B cell (primary cell): ENCODE data around the gene CCDC171. TPM values are rescaled to one million over a fixed set of nuclear protein-coding genes. Genes with fewer than 3 reads are reported as not detected.
A peak's percentile ranks its signal among the peaks of the same experiment; 100 is the strongest.

Experiments
- ATAC-seq: fragments of 200-7000 bp; cut with Tn5 transposase; one replicate; pipeline ENCODE4 v1.10.0; 2021; ENCODE audit warnings: low read depth, mild to moderate bottlenecking, moderate number of reproducible peaks, moderate library complexity
- CTCF ChIA-PET: fragments of 350-600 bp; sonication (Branson Sonifier 250); formaldehyde crosslinking; loops from one replicate; lab custom pipeline; 2021; ENCODE audit warnings: antibody characterized with exemption, inconsistent platforms; lab: Charles Lee
- POLR2A ChIA-PET: fragments of 350-600 bp; sonication (Branson Sonifier 250); formaldehyde crosslinking; loops from one replicate; lab custom pipeline; 2021; ENCODE audit warnings: antibody characterized with exemption; lab: Charles Lee
- DNase-seq: peaks from one replicate; pipeline ENCODE4 v3.0.0; 2013
- H2AFZ ChIP-seq: 2 replicates; pipeline ENCODE4 v1.6.1; 2012; ENCODE audit warnings: mild to moderate bottlenecking, low read depth, low read length; ENCODE audit not compliant: insufficient read depth, poor library complexity, severe bottlenecking
- H3K27ac ChIP-seq, 2 donors: 1 replicate in 1 of 2; 2 replicates in 1 of 2; pipeline ENCODE4 v1.5.1; 2012 to 2013; ENCODE audit warnings: low read length in 2 of 2, mild to moderate bottlenecking in 2 of 2, moderate library complexity in 1 of 2
- H3K27me3 ChIP-seq, 4 experiments: fragments of 200-600 bp in 1 of 4; sonication (generic) in 1 of 4; replicated peaks in 1 of 4; 1 replicate in 2 of 4; 2 replicates in 2 of 4; pipeline versions ENCODE4 v1.6.1 to v1.7.0; 2013 to 2016; ENCODE audit warnings: low read length in 3 of 4, mild to moderate bottlenecking in 2 of 4, mixed read lengths in 1 of 4, moderate library complexity in 1 of 4; ENCODE audit not compliant: insufficient read depth in 4 of 4, control insufficient read depth in 3 of 4; ENCODE audit errors: control extremely low read depth in 1 of 4
- H3K36me3 ChIP-seq, 2 experiments: replicated peaks in 1 of 2; 1 replicate in 1 of 2; 2 replicates in 1 of 2; pipeline versions ENCODE4 v1.6.1 to v1.7.1; 2013; ENCODE audit warnings: low read length in 1 of 2; ENCODE audit not compliant: insufficient read depth in 2 of 2, control insufficient read depth in 1 of 2; ENCODE audit errors: control extremely low read depth in 1 of 2, extremely low read depth in 1 of 2
- H3K4me1 ChIP-seq, 2 donors: fragments of 200-600 bp in 1 of 2; sonication (generic) in 1 of 2; 1 replicate in 1 of 2; 2 replicates in 1 of 2; pipeline versions ENCODE4 v1.5.1 to v1.6.1; 2013 to 2017; ENCODE audit warnings: low read length in 2 of 2; ENCODE audit not compliant: control insufficient read depth in 2 of 2, insufficient read depth in 2 of 2
- H3K4me2 ChIP-seq: replicated peaks from 2 replicates; pipeline ENCODE3; 2012; ENCODE audit warnings: mild to moderate bottlenecking, low read depth, low read length; ENCODE audit not compliant: poor library complexity, severe bottlenecking
- H3K4me3 ChIP-seq, 5 experiments: fragments of 200-600 bp in 1 of 5; sonication (generic) in 1 of 5; 1 replicate in 3 of 5; 2 replicates in 2 of 5; pipeline versions ENCODE4 v1.5.1 to v1.7.0; 2011 to 2016; ENCODE audit warnings: low read length in 4 of 5, mild to moderate bottlenecking in 4 of 5, low read depth in 2 of 5, control low read depth in 1 of 5, moderate library complexity in 1 of 5; ENCODE audit not compliant: insufficient read depth in 1 of 5; ENCODE audit errors: control extremely low read depth in 1 of 5, extremely low read depth in 1 of 5
- H3K79me2 ChIP-seq: fragments of 200-600 bp; sonication (generic); one replicate; pipeline ENCODE4 v1.6.0; 2016; ENCODE audit warnings: low read length; ENCODE audit not compliant: control insufficient read depth, insufficient read depth
- H3K9ac ChIP-seq: fragments of 200-600 bp; sonication (generic); 2 replicates; pipeline ENCODE4 v1.6.1; 2017; ENCODE audit warnings: mild to moderate bottlenecking, low read length, moderate library complexity
- H3K9me3 ChIP-seq, 3 donors: one replicate each; pipeline versions ENCODE4 v1.6.1 to v1.7.1; 2013; ENCODE audit warnings: low read length in 2 of 3; ENCODE audit not compliant: control insufficient read depth in 2 of 3, insufficient read depth in 1 of 3; ENCODE audit errors: control extremely low read depth in 1 of 3
- H4K20me1 ChIP-seq: 2 replicates; pipeline ENCODE4 v1.6.0; 2012; ENCODE audit warnings: mild to moderate bottlenecking, low read length; ENCODE audit not compliant: insufficient read depth, control insufficient read depth, poor library complexity, severe bottlenecking
- H3K27ac Mint-ChIP-seq: one replicate; pipeline ENCODE4 v1.8.0; 2021; ENCODE audit warnings: mixed read lengths
- H3K27me3 Mint-ChIP-seq: one replicate; pipeline ENCODE4 v1.8.0; 2021; ENCODE audit warnings: mixed read lengths
- H3K4me1 Mint-ChIP-seq: one replicate; pipeline ENCODE4 v1.8.0; 2021; ENCODE audit warnings: mixed read lengths
- H3K4me3 Mint-ChIP-seq: one replicate; pipeline ENCODE4 v1.8.0; 2021; ENCODE audit warnings: mixed read lengths
- H3K9me3 Mint-ChIP-seq: one replicate; pipeline ENCODE4 v1.8.0; 2022; ENCODE audit warnings: mixed read lengths; ENCODE audit not compliant: insufficient read depth
- CTCF ChIP-seq: fragments of 200-600 bp; IDR thresholded peaks from one replicate; pipeline ENCODE4 v1.8.0; 2022; ENCODE audit warnings: antibody characterized with exemption, mild to moderate bottlenecking
- EZH2 ChIP-seq: IDR thresholded peaks from 2 replicates; pipeline ENCODE4 v1.6.1; 2012; ENCODE audit warnings: borderline replicate concordance, low read depth, mild to moderate bottlenecking, moderate library complexity, low read length; ENCODE audit not compliant: insufficient read depth, poor library complexity, severe bottlenecking
- WGBS: methylation state at CpG from one replicate; pipeline ENCODE4 v1.1.5; 2013; ENCODE audit warnings: missing lambda C conversion rate; ENCODE audit not compliant: insufficient coverage; 5-methylcytosine and 5-hydroxymethylcytosine counted together
- intact Hi-C: fragments of 100-400 bp; cut with micrococcal nuclease; formaldehyde crosslinking; loops from one replicate; pipeline ENCODE4 v1.10.0; 2022
- polyA plus RNA-seq: library from polyadenylated mRNA; depleted of rRNA; stranded (reverse); fragments of >200 nt; gene quantifications from 2 replicates; pipeline ENCODE4 v1.2.3, GENCODE V29; 2012
- total RNA-seq, 2 donors: library from RNA; stranded (reverse); fragments of 120-200 nt in 1 of 2; gene quantifications; 1 replicate in 1 of 2; 2 replicates in 1 of 2; pipeline versions ENCODE4 v1.2.3 to v1.2.4, GENCODE V29; 2013 to 2022

CCDC171 gene
- total and polyA plus RNA-seq, 2 donors (not counting 1 experiment from before 2014, with no cell fraction given), result 0.22 to 6.3 TPM

- POLR2A ChIA-PET, result no interaction called here
- H3K9ac ChIP-seq, result no peak overlapping the region
- peak; percentile 41 for ATAC-seq
These were observed 54.0 kb downstream of the CCDC171 start for GRCh38 chr9:15606643-15607472.

More at GRCh38 chr9:15606643-15607472, 54.0 kb downstream of the CCDC171 start:
- Histone ChIP-seq H3K79me2 (no peaks in the 10 kb centered on the region), H3K27me3 (no peaks in the 10 kb centered on the region), H3K36me3 (no peaks in the 10 kb centered on the region), H3K27ac (no peak overlapping the region), H3K4me1 (no peaks in the 10 kb centered on the region), H3K4me3 (no peak overlapping the region), H4K20me1 (no peaks in the 10 kb centered on the region), H3K4me2 (no peak overlapping the region), H2AFZ (no peak overlapping the region), H3K9me3 (no peaks in the 10 kb centered on the region)
- TF ChIP-seq CTCF (peak; percentile 82), EZH2 (no peak)
- intact Hi-C loops, result loop anchor here (1.0 to 10.0 kb wide), 4 partner anchors 96 to 502 kb away; partner anchors contain the start of gene PSIP1
- Mint-ChIP-seq H3K4me3 (no peak overlapping the region), H3K9me3 (no peaks in the 10 kb centered on the region), H3K27ac (no peak overlapping the region), H3K4me1 (no peaks in the 10 kb centered on the region), H3K27me3 (no peaks in the 10 kb centered on the region)
- CTCF ChIA-PET, result interaction anchor here (0.8 to 7.4 kb wide), 39 partner anchors 7 to 400 kb away, joined by 3 to 53 read pairs (median 4); partner anchors contain the start of genes CCDC171, PSIP1 and SNAPC3
- peak; percentile 61 for DNase-seq
- WGBS, result no CpG with 5 or more reads among the region's 2 CpGs
